ENCODE measurements around the gene AHNAK. TPM values are rescaled to one million over a fixed set of nuclear protein-coding genes. Genes with fewer than 3 reads are reported as not detected.

AHNAK gene
- total RNA-seq, 1 donor from 2014 or later, result 105 TPM

DNA sequence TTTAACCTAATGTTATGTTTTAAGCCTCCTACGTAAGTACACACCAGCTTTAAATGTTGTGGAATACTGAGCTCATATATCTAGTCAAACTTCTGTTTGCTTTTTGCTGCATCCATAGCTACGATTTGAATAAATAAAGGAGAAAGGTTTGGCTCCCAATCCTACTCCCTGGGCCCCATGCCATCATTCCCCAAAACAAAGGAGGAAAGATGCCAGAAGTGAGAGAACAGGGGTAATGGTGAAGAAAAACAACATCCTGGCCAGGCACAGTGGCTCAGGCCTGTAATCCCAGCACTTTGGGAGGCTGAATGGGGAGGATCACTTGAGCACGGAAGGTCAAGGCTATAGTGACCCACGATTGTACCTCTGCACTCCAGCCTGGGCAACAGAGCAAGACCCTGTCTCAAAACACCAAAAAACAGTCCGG is 101.3 kb downstream of the AHNAK start:
- peaks cover 7% of the 10 kb centered on the region for H3K4me1 Mint-ChIP-seq (ENCODE audit: low read depth)
- H3K27ac Mint-ChIP-seq, result no peak overlapping the region
- peaks cover 16% of the 10 kb centered on the region for H3K27me3 Mint-ChIP-seq (ENCODE audit: low read depth)
- no peaks in the 10 kb centered on the region for H3K9me3 Mint-ChIP-seq
- no peak overlapping the region for H3K4me3 Mint-ChIP-seq (ENCODE audit: low read depth)
- intact Hi-C loops (cut with micrococcal nuclease), result loop anchor here (10.0 kb wide), 1 partner anchor 51 kb away; no protein-coding TSS in a partner anchor
- no peaks in the 10 kb centered on the region for H3K36me3 Mint-ChIP-seq (ENCODE audit: low read depth)
- no peak for DNase-seq (ENCODE audit: low spot score)

DNA sequence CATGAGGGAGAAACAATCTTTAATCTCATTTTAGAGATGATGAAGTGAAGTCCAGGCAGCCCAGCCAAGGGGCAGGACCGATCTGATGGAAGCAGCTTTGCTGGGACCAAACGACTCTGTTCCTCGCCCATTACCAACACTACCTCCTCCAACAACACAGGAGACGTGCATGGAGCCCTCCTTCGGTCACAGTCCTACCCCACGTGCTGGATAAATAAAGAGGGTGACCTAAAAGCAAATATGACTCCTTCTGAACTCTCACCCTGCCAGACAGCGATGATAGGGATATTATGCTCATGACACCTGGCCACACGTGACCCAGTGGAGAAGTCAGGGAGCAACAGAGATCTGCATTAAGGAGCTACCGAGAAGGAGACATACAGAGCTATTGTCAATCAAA is 101.8 kb downstream of the AHNAK start:
- Mint-ChIP-seq H3K27me3 (ENCODE audit: low read depth) (peaks cover 16% of the 10 kb centered on the region), H3K4me3 (ENCODE audit: low read depth) (peak overlapping the region; percentile 69), H3K4me1 (ENCODE audit: low read depth) (peaks cover 10% of the 10 kb centered on the region), H3K9me3 (no peaks in the 10 kb centered on the region), H3K27ac (no peak overlapping the region), H3K36me3 (ENCODE audit: low read depth) (no peaks in the 10 kb centered on the region)
- intact Hi-C loops (cut with micrococcal nuclease), result loop anchor here (10.0 kb wide), 1 partner anchor 50 kb away; no protein-coding TSS in a partner anchor
- DNase-seq (ENCODE audit: low spot score), result no peak

DNA sequence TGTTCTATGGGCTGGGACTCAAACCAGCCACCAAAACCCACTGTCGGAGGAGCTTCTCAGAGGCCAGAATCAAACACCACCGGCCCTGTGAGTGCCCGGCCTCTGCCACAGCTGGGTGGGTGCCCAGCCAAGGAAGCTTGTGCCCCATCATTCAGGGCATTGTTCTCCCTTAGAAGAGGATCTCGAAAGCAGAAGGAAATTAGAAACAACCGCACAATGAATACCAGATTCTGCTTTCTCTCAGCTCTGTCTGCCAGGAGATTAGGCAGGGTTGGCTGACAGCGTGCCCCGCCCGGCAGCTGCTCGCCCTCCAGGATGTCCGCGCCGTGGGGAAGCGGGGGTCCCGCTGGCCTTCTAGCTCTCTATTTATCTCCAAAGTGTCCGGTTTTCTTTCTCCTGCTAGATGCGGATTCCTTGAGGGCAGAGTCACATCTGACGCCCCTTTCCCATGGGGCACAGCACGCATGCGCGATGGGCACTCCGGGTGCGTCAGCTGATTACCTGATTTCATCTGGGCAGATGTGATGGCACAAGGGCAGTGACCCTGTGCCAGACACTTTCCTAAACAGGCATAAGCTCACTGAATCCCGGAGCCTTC is 102.3 kb downstream of the AHNAK start:
- peaks cover 12% of the 10 kb centered on the region for H3K4me1 Mint-ChIP-seq (ENCODE audit: low read depth)
- peak overlapping the region; percentile 69 for H3K4me3 Mint-ChIP-seq (ENCODE audit: low read depth)
- peak overlapping the region; percentile 29 for H3K27ac Mint-ChIP-seq
- intact Hi-C loops (cut with micrococcal nuclease), result loop anchor here (10.0 kb wide), 1 partner anchor 50 kb away; no protein-coding TSS in a partner anchor
- H3K36me3 Mint-ChIP-seq (ENCODE audit: low read depth), result no peaks in the 10 kb centered on the region
- peak; percentile 20 for DNase-seq (ENCODE audit: low spot score)
- no peaks in the 10 kb centered on the region for H3K9me3 Mint-ChIP-seq
- H3K27me3 Mint-ChIP-seq (ENCODE audit: low read depth), result peaks cover 16% of the 10 kb centered on the region

DNA sequence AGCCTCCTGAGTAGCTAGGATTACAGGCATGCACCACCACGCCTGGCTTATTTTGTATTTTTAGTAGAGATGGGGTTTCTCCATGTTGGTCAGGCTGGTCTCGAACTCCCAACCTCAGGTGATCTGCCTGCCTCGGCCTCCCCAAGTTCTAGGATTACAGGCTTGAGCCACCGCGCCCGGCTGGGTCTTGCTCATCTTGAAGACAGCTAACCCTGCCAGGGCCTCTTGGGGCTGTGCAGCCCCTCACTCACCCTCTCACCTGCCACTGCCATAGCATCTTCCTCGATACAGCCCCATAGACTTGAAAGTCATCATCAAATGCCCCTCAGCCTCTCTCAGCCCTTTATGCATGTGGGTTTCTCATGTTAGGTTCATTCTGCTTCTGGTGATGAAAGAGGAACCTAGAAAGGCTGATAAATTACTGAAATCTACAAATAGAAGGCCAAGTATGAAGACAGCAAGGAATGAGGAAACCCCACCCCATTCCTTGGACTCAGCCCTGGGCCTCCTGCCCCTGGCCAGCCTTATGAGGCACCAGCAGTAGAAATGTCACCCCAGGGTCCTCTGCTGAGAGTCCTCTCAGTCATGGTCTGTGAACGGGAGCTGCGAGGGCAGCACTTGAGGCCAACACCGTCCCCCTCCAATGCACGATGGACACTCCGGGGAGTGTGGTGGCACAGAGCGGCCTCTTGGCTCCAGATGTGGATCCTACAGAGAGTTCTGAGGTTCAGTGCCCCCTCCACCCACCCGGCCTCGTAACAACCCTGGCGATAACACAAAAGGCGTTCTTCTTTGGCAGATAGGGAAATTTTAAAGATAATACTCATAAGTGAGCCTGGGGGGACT is 103.0 kb downstream of the AHNAK start:
- DNase-seq (ENCODE audit: low spot score), result no peak
- H3K4me3 Mint-ChIP-seq (ENCODE audit: low read depth), result peak overlapping the region; percentile 19
- no peaks in the 10 kb centered on the region for H3K36me3 Mint-ChIP-seq (ENCODE audit: low read depth)
- H3K27me3 Mint-ChIP-seq (ENCODE audit: low read depth), result peaks cover 16% of the 10 kb centered on the region
- H3K9me3 Mint-ChIP-seq, result no peaks in the 10 kb centered on the region
- intact Hi-C loops (cut with micrococcal nuclease), result loop anchor here (10.0 kb wide), 1 partner anchor 49 kb away; no protein-coding TSS in a partner anchor
- H3K4me1 Mint-ChIP-seq (ENCODE audit: low read depth), result peaks cover 12% of the 10 kb centered on the region
- H3K27ac Mint-ChIP-seq, result no peak overlapping the region

DNA sequence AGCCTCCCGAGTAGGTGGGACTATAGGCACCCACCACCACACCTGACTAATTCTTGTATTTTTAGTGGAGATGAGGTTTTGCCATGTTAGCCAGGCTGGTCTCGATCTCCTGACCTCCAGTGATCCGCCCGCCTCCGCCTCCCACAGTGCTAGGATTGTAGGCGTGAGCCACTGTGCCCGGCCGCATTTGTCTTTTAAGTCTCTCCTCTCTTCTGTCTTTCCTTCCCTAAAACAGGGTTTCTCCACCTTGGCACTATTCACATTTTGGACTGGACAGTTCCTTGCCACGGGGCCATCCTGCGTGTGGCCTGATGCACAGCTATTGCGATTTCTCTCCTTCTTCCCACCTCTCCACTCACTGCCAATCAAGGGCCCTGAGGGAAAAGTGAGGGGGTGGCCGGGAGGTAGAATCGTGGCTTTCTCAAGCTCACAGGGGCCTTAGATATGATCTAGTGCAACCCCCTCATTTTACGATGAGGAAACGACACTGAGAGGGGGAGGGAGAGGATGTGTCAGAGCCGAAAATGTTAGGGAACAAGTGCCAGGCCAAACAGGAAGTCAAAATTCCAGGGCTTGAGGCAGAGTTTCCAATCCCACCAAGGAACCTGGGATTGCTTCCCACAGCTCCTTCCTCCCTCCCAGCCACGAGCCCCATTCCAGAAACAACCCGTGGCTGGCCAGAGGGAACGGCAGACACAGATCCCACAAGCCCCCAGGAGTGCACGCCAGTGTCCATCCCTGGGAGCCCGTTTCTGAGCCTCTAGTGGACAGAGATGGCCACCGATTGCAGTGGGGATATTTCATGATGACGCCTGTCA is 106.6 kb downstream of the AHNAK start:
- Mint-ChIP-seq H3K9me3 (no peaks in the 10 kb centered on the region), H3K4me1 (ENCODE audit: low read depth) (peaks cover 21% of the 10 kb centered on the region), H3K4me3 (ENCODE audit: low read depth) (no peak overlapping the region), H3K36me3 (ENCODE audit: low read depth) (no peaks in the 10 kb centered on the region), H3K27ac (no peak overlapping the region), H3K27me3 (ENCODE audit: low read depth) (no peaks in the 10 kb centered on the region)
- intact Hi-C loops (cut with micrococcal nuclease), result loop anchor here (10.0 kb wide), 1 partner anchor 45 kb away; no protein-coding TSS in a partner anchor
- DNase-seq (ENCODE audit: low spot score), result no peak

DNA sequence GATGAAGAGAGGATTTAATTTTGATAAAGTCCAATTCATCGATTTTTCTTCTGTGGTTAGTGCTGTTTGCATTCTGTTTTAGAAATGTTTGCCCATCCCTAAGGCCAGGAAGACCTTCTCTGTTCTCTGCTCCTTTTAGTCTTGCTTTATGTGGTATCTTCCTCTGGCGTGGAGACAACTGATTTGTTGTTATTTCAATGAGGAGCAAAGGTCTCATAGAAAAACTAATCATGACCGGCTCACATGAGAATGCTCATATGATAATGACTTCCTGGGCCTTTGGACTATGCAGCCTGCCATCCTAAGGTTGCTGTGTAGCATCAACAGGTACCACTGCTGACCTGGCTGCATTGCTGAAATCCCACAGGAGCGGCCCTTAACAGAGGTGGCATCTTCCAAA is 108.0 kb downstream of the AHNAK start:
- no peak overlapping the region for H3K4me3 Mint-ChIP-seq (ENCODE audit: low read depth)
- DNase-seq (ENCODE audit: low spot score), result no peak
- no peaks in the 10 kb centered on the region for H3K36me3 Mint-ChIP-seq (ENCODE audit: low read depth)
- no peaks in the 10 kb centered on the region for H3K27me3 Mint-ChIP-seq (ENCODE audit: low read depth)
- H3K9me3 Mint-ChIP-seq, result no peaks in the 10 kb centered on the region
- peaks cover 28% of the 10 kb centered on the region for H3K4me1 Mint-ChIP-seq (ENCODE audit: low read depth)
- H3K27ac Mint-ChIP-seq, result no peak overlapping the region
- intact Hi-C loops (cut with micrococcal nuclease), result no loop called here

DNA sequence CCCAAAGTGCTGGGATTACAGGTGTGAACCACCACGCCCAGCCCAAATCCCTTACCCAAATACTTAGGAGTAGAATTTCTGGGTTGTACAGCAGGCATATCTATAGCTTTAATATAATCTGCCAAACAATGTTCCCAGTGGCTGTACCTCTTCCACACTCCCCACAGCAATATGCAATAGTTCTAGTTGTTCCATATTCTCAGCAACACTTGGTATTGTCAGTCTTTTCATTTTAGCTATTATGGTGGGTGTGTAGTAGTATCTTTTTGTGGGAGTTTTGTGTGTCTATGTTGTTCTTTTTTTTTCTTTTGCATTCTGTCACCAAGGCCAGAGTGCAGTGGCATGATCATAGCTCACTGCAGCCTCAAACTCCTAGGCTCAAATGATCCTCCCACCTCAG is 109.0 kb downstream of the AHNAK start:
- intact Hi-C loops (cut with micrococcal nuclease), result no loop called here
- DNase-seq (ENCODE audit: low spot score), result no peak
- no peaks in the 10 kb centered on the region for H3K9me3 Mint-ChIP-seq
- H3K4me3 Mint-ChIP-seq (ENCODE audit: low read depth), result no peak overlapping the region
- H3K4me1 Mint-ChIP-seq (ENCODE audit: low read depth), result peaks cover 33% of the 10 kb centered on the region
- no peaks in the 10 kb centered on the region for H3K36me3 Mint-ChIP-seq (ENCODE audit: low read depth)
- no peak overlapping the region for H3K27ac Mint-ChIP-seq
- no peaks in the 10 kb centered on the region for H3K27me3 Mint-ChIP-seq (ENCODE audit: low read depth)

DNA sequence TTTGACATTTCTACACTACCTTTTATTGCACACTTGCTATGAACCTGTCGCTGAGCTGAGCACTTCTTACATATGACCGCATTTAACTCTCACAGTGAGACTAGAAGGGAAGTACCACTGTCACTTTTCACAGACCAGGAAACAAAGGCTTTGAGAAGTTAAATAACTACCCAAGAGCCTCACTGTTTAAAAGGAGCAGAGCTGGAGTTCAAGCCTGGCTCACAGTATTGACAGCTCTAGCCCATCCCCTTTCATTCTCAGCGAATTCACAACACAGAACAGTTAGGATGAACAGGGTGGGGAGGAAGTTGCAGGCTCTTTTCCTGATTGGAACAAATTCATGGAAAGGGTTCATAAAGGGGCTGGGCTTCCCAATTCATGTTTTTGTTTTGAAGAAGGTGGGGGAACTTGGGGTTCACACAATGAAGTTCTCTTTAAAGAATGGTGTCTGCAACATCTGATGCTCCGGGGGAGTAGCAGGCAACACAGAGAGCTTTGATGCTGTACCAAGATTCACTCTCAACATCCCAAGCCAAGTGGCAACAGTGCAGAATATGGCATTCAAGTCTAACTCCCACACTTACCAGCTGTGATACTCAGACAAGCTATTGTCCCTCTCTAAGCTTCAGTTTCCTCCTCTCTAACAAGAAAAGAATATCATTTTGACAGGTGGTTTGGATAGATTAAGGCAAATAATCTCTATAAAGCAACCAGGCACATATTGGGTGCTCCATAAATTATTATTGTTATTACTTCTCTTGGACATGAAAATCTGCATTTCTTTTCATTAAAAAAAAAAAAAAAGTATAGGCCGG is 110.6 kb downstream of the AHNAK start:
- H3K36me3 Mint-ChIP-seq (ENCODE audit: low read depth), result no peaks in the 10 kb centered on the region
- peaks cover 40% of the 10 kb centered on the region for H3K4me1 Mint-ChIP-seq (ENCODE audit: low read depth)
- no peak overlapping the region for H3K27ac Mint-ChIP-seq
- DNase-seq (ENCODE audit: low spot score), result no peak
- H3K27me3 Mint-ChIP-seq (ENCODE audit: low read depth), result no peaks in the 10 kb centered on the region
- H3K9me3 Mint-ChIP-seq, result no peaks in the 10 kb centered on the region
- intact Hi-C loops (cut with micrococcal nuclease), result no loop called here
- H3K4me3 Mint-ChIP-seq (ENCODE audit: low read depth), result no peak overlapping the region

DNA sequence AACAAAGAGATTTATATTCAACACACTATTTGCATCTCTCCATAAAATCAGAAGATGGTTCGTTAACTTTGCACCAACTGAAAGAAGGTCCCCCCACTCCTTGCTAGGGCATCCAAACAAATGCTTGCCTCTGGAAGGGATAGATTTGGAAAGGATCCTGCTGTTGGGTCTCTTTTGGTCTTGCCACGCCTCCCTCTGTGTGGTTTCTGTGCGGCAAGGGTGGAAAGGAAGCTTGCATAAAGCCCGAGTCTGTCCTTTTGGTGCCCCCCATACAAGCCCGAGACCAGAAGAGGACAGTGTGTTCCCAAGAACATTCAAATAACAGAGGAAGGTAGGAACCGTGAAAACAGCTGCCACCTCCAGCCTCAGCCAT is 112.7 kb downstream of the AHNAK start:
- Mint-ChIP-seq H3K36me3 (ENCODE audit: low read depth) (no peaks in the 10 kb centered on the region), H3K4me1 (ENCODE audit: low read depth) (peaks cover 53% of the 10 kb centered on the region), H3K4me3 (ENCODE audit: low read depth) (no peak overlapping the region), H3K27ac (no peak overlapping the region), H3K27me3 (ENCODE audit: low read depth) (no peaks in the 10 kb centered on the region), H3K9me3 (no peaks in the 10 kb centered on the region)
- DNase-seq (ENCODE audit: low spot score), result no peak
- intact Hi-C loops (cut with micrococcal nuclease), result no loop called here

DNA sequence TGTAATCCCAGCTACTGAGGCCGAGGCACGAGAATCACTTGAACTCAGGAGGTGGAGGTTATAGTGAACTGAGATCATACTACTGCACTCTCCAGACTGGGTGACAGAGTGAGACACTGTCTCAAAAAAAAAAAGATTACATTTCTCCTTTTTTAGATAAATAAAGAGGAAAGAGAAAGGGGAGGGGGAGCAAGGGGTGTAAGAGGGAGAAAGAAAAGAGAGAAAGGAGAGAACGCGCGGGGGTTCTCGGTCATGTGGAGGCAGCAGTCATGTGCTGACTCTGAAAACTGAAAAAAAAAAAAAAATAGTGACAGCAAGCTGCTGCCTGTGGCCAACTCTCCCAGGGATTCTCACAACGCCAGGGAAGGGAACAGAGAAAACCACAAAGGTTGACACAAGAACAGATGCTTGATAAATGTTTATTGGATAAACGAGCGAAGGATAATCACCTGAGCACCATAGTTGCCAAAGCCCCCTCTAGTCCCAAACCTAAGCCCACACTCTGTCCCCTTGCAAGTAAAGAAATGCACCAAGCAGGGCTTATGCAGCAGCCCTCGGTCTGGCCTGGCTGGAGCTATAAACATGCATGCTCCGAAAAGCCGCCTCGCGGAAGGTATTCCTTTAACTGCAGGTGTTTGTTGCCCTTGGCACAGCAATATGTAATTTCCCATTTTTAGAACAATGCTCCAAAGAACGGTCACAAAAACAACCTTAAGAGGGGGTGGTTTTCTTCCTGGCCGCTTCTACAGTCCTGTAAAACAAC is 113.3 kb downstream of the AHNAK start:
- no peak for DNase-seq (ENCODE audit: low spot score)
- no peak overlapping the region for H3K4me3 Mint-ChIP-seq (ENCODE audit: low read depth)
- intact Hi-C loops (cut with micrococcal nuclease), result no loop called here
- H3K27ac Mint-ChIP-seq, result no peak overlapping the region
- H3K9me3 Mint-ChIP-seq, result no peaks in the 10 kb centered on the region
- no peaks in the 10 kb centered on the region for H3K27me3 Mint-ChIP-seq (ENCODE audit: low read depth)
- H3K4me1 Mint-ChIP-seq (ENCODE audit: low read depth), result peaks cover 59% of the 10 kb centered on the region
- H3K36me3 Mint-ChIP-seq (ENCODE audit: low read depth), result no peaks in the 10 kb centered on the region

DNA sequence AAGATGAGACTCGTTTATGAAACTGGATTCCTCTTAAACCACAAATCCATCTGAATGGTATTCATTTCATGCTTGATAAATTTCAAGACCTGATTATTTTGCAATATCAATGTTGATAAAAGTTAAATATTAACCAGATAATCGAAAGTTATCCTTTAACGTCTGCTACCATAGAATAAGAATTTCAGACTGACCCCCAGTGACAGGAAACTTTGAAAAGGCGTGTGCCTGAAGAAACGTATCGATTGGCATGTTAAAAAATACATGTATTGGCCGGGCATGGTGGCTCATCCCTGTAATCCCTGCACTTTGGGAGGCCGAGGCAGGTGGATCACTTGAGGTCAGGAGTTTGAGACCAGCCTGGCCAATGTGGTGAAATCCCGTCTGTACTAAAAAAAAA is 113.9 kb downstream of the AHNAK start:
- H3K27me3 Mint-ChIP-seq (ENCODE audit: low read depth), result no peaks in the 10 kb centered on the region
- no peak overlapping the region for H3K4me3 Mint-ChIP-seq (ENCODE audit: low read depth)
- no peaks in the 10 kb centered on the region for H3K36me3 Mint-ChIP-seq (ENCODE audit: low read depth)
- peaks cover 63% of the 10 kb centered on the region for H3K4me1 Mint-ChIP-seq (ENCODE audit: low read depth)
- H3K9me3 Mint-ChIP-seq, result no peaks in the 10 kb centered on the region
- intact Hi-C loops (cut with micrococcal nuclease), result no loop called here
- no peak overlapping the region for H3K27ac Mint-ChIP-seq
- DNase-seq (ENCODE audit: low spot score), result no peak
